ENCODE results near the gene HVCN1.

DNA sequence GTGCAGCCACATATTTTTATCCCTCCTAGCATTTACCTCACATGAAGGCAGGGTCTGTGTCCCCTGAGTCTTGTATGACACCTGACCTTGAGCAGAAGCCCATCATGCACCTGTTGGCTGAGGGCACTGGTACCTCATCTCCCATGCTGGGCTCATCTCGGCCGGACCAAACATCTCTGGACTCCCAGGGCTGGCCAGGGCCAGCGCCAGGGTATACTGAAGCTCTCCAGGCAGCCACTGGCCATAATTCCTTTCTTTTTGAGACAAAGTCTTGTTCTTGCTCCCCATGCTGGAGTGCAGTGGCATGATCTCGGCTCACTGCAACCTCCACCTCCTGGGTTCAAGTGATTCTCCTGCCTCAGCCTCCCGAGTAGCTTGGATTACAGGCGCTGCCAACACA, 22.0 kb downstream of the HVCN1 start:
- TF ChIP-seq CTCF (conservative IDR thresholded peaks at IDR 0.05 in 1 of 2, IDR thresholded peaks at IDR 0.05 in 1 of 2; ENCODE audit: extremely low read depth in 1 of 2, insufficient read depth in 1 of 2, low read depth in 1 of 2, low read length in 2 of 2) = no peak
- TF ChIP-seq EZH2 (IDR thresholded peaks at IDR 0.05; ENCODE audit: borderline replicate concordance, low read length) = no peak

Measured in mammary epithelial cell (primary cell).